Measurements from ENCODE around the gene HHIPL1.

- TF ChIP-seq CTCF (conservative IDR thresholded peaks at IDR 0.05; ENCODE audit: low read length) (no peak), EZH2phosphoT487 (IDR thresholded peaks at IDR 0.05; ENCODE audit: borderline replicate concordance, low read depth, low read length) (no peak)
Observed at GRCh38 chr14:99699861-99700260, 54.9 kb downstream of the HHIPL1 start.
